ENCODE measurements around the gene DUSP10.

Gene DUSP10

GRCh38 chr1:221782477-221782876, 40.6 kb upstream of the DUSP10 start:
- in situ Hi-C loops (cut with HindIII; ENCODE audit: low sequenced_read_pairs), result no loop called here
- peak; percentile 31 for DNase-seq (ENCODE audit: low read depth, low spot score)
- H3K4me3 ChIP-seq (ENCODE audit: low read depth, low read length), result no peak overlapping the region
- no peak for TF ChIP-seq CTCF (IDR thresholded peaks at IDR 0.05; ENCODE audit: low read depth, low read length)

GRCh38 chr1:221781102-221781755, 39.3 kb upstream of the DUSP10 start:
- TF ChIP-seq CTCF (IDR thresholded peaks at IDR 0.05; ENCODE audit: low read depth, low read length), result no peak
- H3K4me3 ChIP-seq (ENCODE audit: low read depth, low read length), result no peak overlapping the region
- DNase-seq (ENCODE audit: low read depth, low spot score), result no peak
- in situ Hi-C loops (cut with HindIII; ENCODE audit: low sequenced_read_pairs), result no loop called here

GRCh38 chr1:221780175-221780574, 38.3 kb upstream of the DUSP10 start:
- no peak for TF ChIP-seq CTCF (IDR thresholded peaks at IDR 0.05; ENCODE audit: low read depth, low read length)
- in situ Hi-C loops (cut with HindIII; ENCODE audit: low sequenced_read_pairs), result no loop called here
- DNase-seq (ENCODE audit: low read depth, low spot score), result no peak
- no peak overlapping the region for H3K4me3 ChIP-seq (ENCODE audit: low read depth, low read length)

- TF ChIP-seq CTCF (IDR thresholded peaks at IDR 0.05; ENCODE audit: low read depth, low read length), result no peak
- DNase-seq (ENCODE audit: low read depth, low spot score), result no peak
- in situ Hi-C loops (cut with HindIII; ENCODE audit: low sequenced_read_pairs), result no loop called here
- H3K4me3 ChIP-seq (ENCODE audit: low read depth, low read length), result no peak overlapping the region
Observed at GRCh38 chr1:221779771-221780170, 37.9 kb upstream of the DUSP10 start.

GRCh38 chr1:221778535-221779142, 36.8 kb upstream of the DUSP10 start:
- H3K4me3 ChIP-seq (ENCODE audit: low read depth, low read length), result no peak overlapping the region
- no peak for TF ChIP-seq CTCF (IDR thresholded peaks at IDR 0.05; ENCODE audit: low read depth, low read length)
- in situ Hi-C loops (cut with HindIII; ENCODE audit: low sequenced_read_pairs), result no loop called here
- DNase-seq (ENCODE audit: low read depth, low spot score), result no peak

- TF ChIP-seq CTCF (IDR thresholded peaks at IDR 0.05; ENCODE audit: low read depth, low read length), result no peak
- in situ Hi-C loops (cut with HindIII; ENCODE audit: low sequenced_read_pairs), result no loop called here
- H3K4me3 ChIP-seq (ENCODE audit: low read depth, low read length), result no peak overlapping the region
Observed at GRCh38 chr1:221778125-221778524, 36.2 kb upstream of the DUSP10 start.

More at GRCh38 chr1:221778125-221778524, 36.2 kb upstream of the DUSP10 start:
- DNase-seq (ENCODE audit: low read depth, low spot score), result no peak

Data from astrocyte of the spinal cord (primary cell).